IPS DF 6.9 (cell line): ENCODE data around the gene SLC27A3.

Source experiments
- DNase-seq: peaks from one replicate; pipeline ENCODE4 v3.0.0-alpha.2; 2013; ENCODE audit warnings: low read depth, low spot score
- H3K27ac ChIP-seq: one replicate; pipeline ENCODE4 v1.5.1; 2013; ENCODE audit warnings: low read length, control low read depth
- H3K27me3 ChIP-seq: 2 replicates; pipeline ENCODE4 v1.6.1; 2013; ENCODE audit warnings: mild to moderate bottlenecking, low read length; ENCODE audit not compliant: control insufficient read depth, insufficient read depth
- H3K36me3 ChIP-seq: 2 replicates; pipeline ENCODE4 v1.6.1; 2013; ENCODE audit warnings: low read length; ENCODE audit not compliant: control insufficient read depth, insufficient read depth
- H3K4me1 ChIP-seq: 2 replicates; pipeline ENCODE4 v1.6.1; 2013; ENCODE audit warnings: low read length; ENCODE audit not compliant: control insufficient read depth, insufficient read depth
- H3K4me3 ChIP-seq: 2 replicates; pipeline ENCODE4 v1.5.1; 2013; ENCODE audit warnings: mild to moderate bottlenecking, low read length
- H3K9me3 ChIP-seq: 2 replicates; pipeline ENCODE4 v1.6.1; 2013; ENCODE audit warnings: low read length, inconsistent platforms; ENCODE audit not compliant: control insufficient read depth, insufficient read depth
- WGBS: extraction: QIAGEN DNeasy Blood & Tissue Kit; methylation state at CpG from one replicate; pipeline ENCODE4 v1.1.7; 2013; ENCODE audit warnings: mixed read lengths, missing lambda C conversion rate; ENCODE audit not compliant: insufficient read length, insufficient coverage; 5-methylcytosine and 5-hydroxymethylcytosine counted together

The SLC27A3 gene

DNA sequence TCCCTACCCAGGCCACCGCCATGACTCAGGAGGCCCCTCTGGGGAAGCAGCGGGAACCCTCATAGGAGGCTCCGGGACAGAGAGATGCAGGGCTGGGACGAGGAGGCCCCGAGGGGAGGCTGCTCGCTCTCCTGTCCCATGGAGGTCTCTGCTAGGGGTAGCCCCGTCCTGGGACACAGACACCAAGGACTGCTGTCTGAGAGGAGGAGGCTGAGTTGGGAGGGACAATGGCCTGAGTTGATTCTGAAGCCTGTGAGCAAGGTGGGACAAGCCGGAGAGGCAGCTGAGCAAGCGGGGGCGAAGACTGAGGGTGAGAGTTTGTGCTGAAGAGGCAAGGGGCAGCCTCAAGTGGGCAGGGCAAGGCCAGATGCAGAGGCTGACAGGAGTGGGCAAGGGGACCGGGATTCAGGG is 17.4 kb downstream of the SLC27A3 start:
- no CpG with 5 or more reads among the region's 11 CpGs for WGBS
- Histone ChIP-seq H3K9me3 (no peaks in the 10 kb centered on the region), H3K4me3 (no peak overlapping the region), H3K36me3 (no peaks in the 10 kb centered on the region), H3K27me3 (no peaks in the 10 kb centered on the region), H3K27ac (no peak overlapping the region), H3K4me1 (peaks cover 8% of the 10 kb centered on the region)
- no peak for DNase-seq

GRCh38 chr1:153793261-153793972 is 18.2 kb downstream of the SLC27A3 start:
- peaks cover 8% of the 10 kb centered on the region for H3K4me1 ChIP-seq
- no CpG with 5 or more reads among the region's 9 CpGs for WGBS
- DNase-seq: no peak
- H3K27me3 ChIP-seq: no peaks in the 10 kb centered on the region
- H3K27ac ChIP-seq: no peak overlapping the region
- no peak overlapping the region for H3K4me3 ChIP-seq
- no peaks in the 10 kb centered on the region for H3K36me3 ChIP-seq
- H3K9me3 ChIP-seq: no peaks in the 10 kb centered on the region

DNA sequence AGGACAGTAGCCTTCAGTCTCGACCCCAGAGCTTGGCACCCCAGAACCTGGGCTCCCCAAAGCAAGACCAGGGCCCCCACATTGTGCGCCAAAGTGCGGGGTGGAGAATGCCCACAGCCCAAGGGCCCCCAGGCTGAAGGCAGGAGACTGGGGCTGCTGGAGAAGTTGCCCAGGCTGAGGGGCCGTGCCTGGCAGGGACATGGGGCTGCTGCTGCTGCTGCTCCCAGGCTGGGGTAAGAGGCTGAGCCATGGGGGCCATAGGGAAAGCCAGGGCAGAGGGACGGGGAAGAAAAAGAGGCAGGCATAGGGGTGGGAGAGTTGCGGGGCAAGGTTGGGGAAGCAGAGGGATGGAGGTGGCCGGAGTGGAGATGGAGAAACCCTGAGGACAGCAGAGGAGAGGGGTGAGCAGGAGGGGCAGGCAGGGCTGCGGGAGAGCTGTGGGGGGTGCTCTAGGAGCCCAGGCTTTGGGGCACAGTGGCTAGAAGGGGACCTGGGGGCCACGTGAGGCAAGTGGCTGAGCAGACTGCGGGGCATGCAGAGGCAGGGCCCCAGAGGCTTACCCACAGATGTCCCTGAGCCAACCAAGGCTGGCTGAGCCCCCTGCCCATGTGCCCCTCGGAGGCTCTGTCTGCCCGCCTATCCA is 18.9 kb downstream of the SLC27A3 start:
- Histone ChIP-seq H3K27ac (no peak overlapping the region), H3K27me3 (no peaks in the 10 kb centered on the region), H3K36me3 (no peaks in the 10 kb centered on the region), H3K4me1 (peaks cover 8% of the 10 kb centered on the region), H3K4me3 (no peak overlapping the region), H3K9me3 (no peaks in the 10 kb centered on the region)
- DNase-seq: no peak
- no CpG with 5 or more reads among the region's 12 CpGs for WGBS

DNA sequence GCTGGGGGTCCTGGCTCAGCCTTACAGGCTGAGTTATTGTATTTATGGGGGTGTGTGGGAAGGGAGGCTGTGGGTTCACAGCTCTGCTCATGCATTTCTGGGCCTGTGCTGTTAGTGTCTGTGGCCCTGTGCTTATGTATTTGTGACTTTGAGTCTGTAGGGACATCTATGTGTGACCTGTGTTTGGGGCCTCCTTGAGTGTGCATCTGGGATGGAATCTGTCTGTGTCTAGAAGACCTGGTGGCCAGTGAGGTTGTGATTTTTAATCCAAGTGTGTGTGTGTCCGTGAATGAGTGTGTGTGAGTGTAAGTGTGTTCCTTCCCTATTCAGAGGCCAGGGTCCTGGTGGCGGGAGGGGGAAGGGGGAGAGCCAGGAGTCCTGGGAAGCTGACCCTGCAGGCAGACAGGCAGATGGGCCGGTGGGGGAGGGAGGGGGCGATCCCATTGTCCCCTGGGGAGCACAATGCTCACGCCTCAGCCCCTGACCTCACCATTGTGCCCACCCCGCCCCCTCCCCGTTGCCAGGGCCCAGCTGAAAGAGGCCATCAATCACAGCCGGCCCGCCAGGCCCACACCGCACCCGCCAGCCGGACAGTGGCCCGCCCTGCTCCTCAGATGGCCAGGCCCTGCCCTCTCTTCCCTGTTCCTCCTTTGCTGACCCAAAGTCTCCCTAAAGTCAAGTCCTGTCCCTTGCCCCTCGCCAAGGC is 19.6 kb downstream of the SLC27A3 start:
- no CpG with 5 or more reads among the region's 14 CpGs for WGBS
- no peaks in the 10 kb centered on the region for H3K9me3 ChIP-seq
- H3K27me3 ChIP-seq: no peaks in the 10 kb centered on the region
- no peak for DNase-seq
- peaks cover 8% of the 10 kb centered on the region for H3K4me1 ChIP-seq
- H3K27ac ChIP-seq: no peak overlapping the region
- no peaks in the 10 kb centered on the region for H3K36me3 ChIP-seq
- H3K4me3 ChIP-seq: no peak overlapping the region

DNA sequence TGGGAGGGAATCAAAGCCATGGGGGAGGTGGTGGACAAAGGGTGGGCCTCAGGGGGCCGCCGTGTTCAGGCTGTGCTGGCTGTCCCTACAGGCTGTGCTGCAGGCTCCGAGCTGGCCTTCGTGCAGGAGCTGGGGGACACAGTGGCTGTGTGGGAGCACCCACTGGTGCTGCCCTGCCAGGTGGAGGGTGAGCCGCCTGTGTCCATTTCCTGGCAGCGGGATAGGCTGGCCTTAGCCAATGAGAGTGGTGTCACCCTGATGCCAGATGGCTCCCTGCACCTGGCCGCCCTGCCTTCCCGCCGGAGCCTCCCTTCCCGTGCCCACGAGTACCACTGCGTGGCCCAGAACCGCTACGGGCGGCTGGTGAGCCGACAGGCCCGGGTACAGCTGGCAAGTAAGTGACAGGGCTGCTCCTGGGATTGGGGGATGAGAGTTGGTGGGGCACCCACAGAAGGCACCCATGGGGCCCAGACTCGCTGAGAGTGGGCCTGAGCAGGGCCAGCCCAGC is 20.2 kb downstream of the SLC27A3 start:
- no CpG with 5 or more reads among the region's 18 CpGs for WGBS
- H3K27me3 ChIP-seq: no peaks in the 10 kb centered on the region
- no peak overlapping the region for H3K27ac ChIP-seq
- H3K4me3 ChIP-seq: no peak overlapping the region
- H3K36me3 ChIP-seq: no peaks in the 10 kb centered on the region
- no peaks in the 10 kb centered on the region for H3K9me3 ChIP-seq
- no peak for DNase-seq
- peaks cover 8% of the 10 kb centered on the region for H3K4me1 ChIP-seq

- H3K4me1 ChIP-seq: peaks cover 8% of the 10 kb centered on the region
- no peak overlapping the region for H3K4me3 ChIP-seq
- H3K9me3 ChIP-seq: no peaks in the 10 kb centered on the region
- H3K27ac ChIP-seq: no peak overlapping the region
- no peaks in the 10 kb centered on the region for H3K36me3 ChIP-seq
- WGBS: no CpG with 5 or more reads among the region's 9 CpGs
- DNase-seq: no peak
- no peaks in the 10 kb centered on the region for H3K27me3 ChIP-seq
These were observed 21.0 kb downstream of the SLC27A3 start for GRCh38 chr1:153795934-153796785.

DNA sequence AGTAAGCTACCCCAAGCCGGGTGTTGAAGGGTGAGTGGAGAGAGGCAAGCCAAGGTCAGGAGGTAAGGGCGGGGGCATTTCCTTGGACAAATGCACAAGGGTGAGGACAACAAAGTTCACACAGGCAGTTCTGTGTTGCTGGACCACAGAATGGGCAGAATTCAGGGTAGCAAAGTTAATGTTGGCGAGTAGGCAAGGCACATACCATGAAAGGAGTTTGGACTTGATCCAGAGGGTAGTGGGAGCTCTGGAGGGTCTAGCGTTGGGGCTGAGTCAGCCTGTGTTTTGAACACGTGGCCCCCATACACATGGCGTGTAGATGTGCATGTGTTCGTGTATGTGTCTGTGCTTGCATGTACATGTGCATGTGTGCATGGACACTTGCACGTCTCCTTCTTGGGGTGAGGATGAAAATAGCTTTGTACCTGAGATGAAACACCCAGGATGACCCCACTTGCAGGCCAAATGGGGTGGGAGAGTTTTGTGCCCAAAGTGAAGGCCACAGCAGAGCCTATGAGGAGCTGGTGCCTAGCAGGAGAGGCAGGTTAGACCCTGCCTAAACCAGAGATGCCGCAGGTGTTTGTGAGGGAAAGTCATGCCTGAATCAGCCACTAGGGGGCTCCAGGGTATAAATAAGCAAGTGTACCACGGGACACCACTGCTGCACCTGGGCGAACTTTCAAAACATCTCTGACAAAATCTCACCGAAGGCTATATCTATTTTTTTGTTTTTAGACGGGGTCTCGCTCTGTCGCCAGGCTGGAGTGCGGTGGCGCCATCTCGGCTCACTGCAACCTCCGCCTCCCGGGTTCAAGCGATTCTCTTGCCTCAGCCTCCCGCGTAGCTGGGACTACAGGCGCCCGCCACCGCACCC is 21.8 kb downstream of the SLC27A3 start:
- Histone ChIP-seq H3K9me3 (no peaks in the 10 kb centered on the region), H3K4me3 (no peak overlapping the region), H3K4me1 (peaks cover 8% of the 10 kb centered on the region), H3K36me3 (no peaks in the 10 kb centered on the region), H3K27me3 (no peaks in the 10 kb centered on the region), H3K27ac (no peak overlapping the region)
- DNase-seq: no peak
- no CpG with 5 or more reads among the region's 26 CpGs for WGBS

GRCh38 chr1:153798468-153798780 is 23.2 kb downstream of the SLC27A3 start:
- WGBS: no CpG with 5 or more reads among the region's 3 CpGs
- DNase-seq: no peak
- Histone ChIP-seq H3K27ac (no peak overlapping the region), H3K4me1 (peaks cover 8% of the 10 kb centered on the region), H3K4me3 (no peak overlapping the region), H3K27me3 (no peaks in the 10 kb centered on the region), H3K36me3 (no peaks in the 10 kb centered on the region), H3K9me3 (no peaks in the 10 kb centered on the region)

DNA sequence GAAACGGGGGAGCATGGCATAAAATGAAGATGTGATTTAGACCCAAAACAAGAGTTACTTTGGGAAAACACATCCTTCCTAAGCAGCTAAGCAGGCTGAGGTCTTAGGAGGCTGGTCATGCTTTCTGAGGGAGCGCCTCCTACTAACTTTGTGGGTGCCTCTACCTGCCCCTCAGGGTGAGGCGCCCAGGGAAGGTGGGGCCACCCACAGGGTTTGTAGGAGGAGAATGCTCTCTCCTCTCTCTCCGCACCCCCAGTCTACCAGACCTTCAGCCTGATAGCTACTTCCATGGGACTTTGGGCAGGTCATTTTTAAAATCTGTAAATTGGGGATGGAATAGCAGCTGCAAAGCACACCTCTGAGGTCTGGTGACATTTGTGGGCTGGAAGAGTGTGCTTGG is 23.8 kb downstream of the SLC27A3 start:
- no peak overlapping the region for H3K4me3 ChIP-seq
- no CpG with 5 or more reads among the region's 4 CpGs for WGBS
- no peak overlapping the region for H3K27ac ChIP-seq
- H3K4me1 ChIP-seq: peaks cover 5% of the 10 kb centered on the region
- no peaks in the 10 kb centered on the region for H3K9me3 ChIP-seq
- H3K36me3 ChIP-seq: no peaks in the 10 kb centered on the region
- no peaks in the 10 kb centered on the region for H3K27me3 ChIP-seq
- no peak for DNase-seq
